Measurements from ENCODE around the gene RBPMS2. TPM values are rescaled to one million over a fixed set of nuclear protein-coding genes. Genes with fewer than 3 reads are reported as not detected.

The RBPMS2 gene
- total and polyA plus RNA-seq, 2 donors (not counting 3 experiments of a cell fraction or from before 2014, with no cell fraction given) = 2.3 to 7.8 TPM

- no peak for FAIRE-seq
- H3K4me1 ChIP-seq (ENCODE audit: control insufficient read depth, extremely low read depth, insufficient read depth, low read length) = peaks cover 6% of the 10 kb centered on the region
- CTCF ChIA-PET = interaction anchor here (1.0 kb wide), 1 partner anchor 36 kb away, joined by 3 read pairs; no protein-coding TSS in a partner anchor
- BruUV-seq (replicated peaks) = no TSS peak
- H3K36me3 ChIP-seq (ENCODE audit: control insufficient read depth in 2 of 2, extremely low read depth in 1 of 2, insufficient read depth in 2 of 2, low read length in 2 of 2) = no peaks in the 10 kb centered on the region
- peak; percentile 25 for DNase-seq (ENCODE audit: low read depth, low spot score)
- no peaks in the 10 kb centered on the region for H3K9me3 ChIP-seq (replicated peaks; ENCODE audit: control insufficient read depth, insufficient read depth, low read length)
- POLR2A ChIA-PET = no interaction called here
- H3K4me3 ChIP-seq (replicated peaks in 1 of 3; ENCODE audit: insufficient read depth in 1 of 3, low read depth in 1 of 3, low read length in 3 of 3) = peak overlapping the region; percentile 37 to 59 (median 39)
- peak overlapping the region; percentile 79 for H2AFZ ChIP-seq (ENCODE audit: low read depth, low read length)
- no peaks in the 10 kb centered on the region for H4K20me1 ChIP-seq (replicated peaks; ENCODE audit: control insufficient read depth, extremely low read depth, insufficient read depth, low read length)
- TF ChIP-seq EZH2 (IDR thresholded peaks at IDR 0.05; ENCODE audit: borderline replicate concordance, low read depth, low read length, severe bottlenecking) (peak; percentile 24), POLR2AphosphoS5 (IDR thresholded peaks at IDR 0.05; ENCODE audit: insufficient read depth, low read depth, low read length) (no peak)
- dilution Hi-C loops (cut with MboI; ENCODE audit: extremely low pct_ligation_motif_present, low sequenced_read_pairs) (no loop called here), intact Hi-C loops (cut with micrococcal nuclease) (no loop called here)
- no peak overlapping the region for H3K27ac ChIP-seq (ENCODE audit: insufficient read depth, low read depth, low read length)
- H3K27me3 ChIP-seq (ENCODE audit: control insufficient read depth in 2 of 2, insufficient read depth in 2 of 2, low read length in 2 of 2) = peaks cover 0 to 4% of the 10 kb centered on the region in 2 experiments
- peak overlapping the region; percentile 55 for H3K4me2 ChIP-seq (ENCODE audit: insufficient read depth, low read length)
- H3K79me2 ChIP-seq (ENCODE audit: control insufficient read depth, insufficient read depth, low read length) = no peaks in the 10 kb centered on the region
- no peak overlapping the region for H3K9ac ChIP-seq (replicated peaks; ENCODE audit: extremely low read depth, insufficient read depth, low read length)
- H3K9me1 ChIP-seq (replicated peaks; ENCODE audit: control insufficient read depth, extremely low read depth, insufficient read depth, low read length) = no peaks in the 10 kb centered on the region
Observed at GRCh38 chr15:64774629-64775493, 528 bp downstream of the RBPMS2 start.

- no peaks in the 10 kb centered on the region for H3K9me1 ChIP-seq (replicated peaks; ENCODE audit: control insufficient read depth, extremely low read depth, insufficient read depth, low read length)
- no TSS peak for BruUV-seq (replicated peaks)
- no peaks in the 10 kb centered on the region for H3K79me2 ChIP-seq (ENCODE audit: control insufficient read depth, insufficient read depth, low read length)
- H3K27ac ChIP-seq (ENCODE audit: insufficient read depth, low read depth, low read length) = no peak overlapping the region
- no peak overlapping the region for H3K4me2 ChIP-seq (ENCODE audit: insufficient read depth, low read length)
- POLR2A ChIA-PET = no interaction called here
- peaks cover 6% of the 10 kb centered on the region for H3K4me1 ChIP-seq (ENCODE audit: control insufficient read depth, extremely low read depth, insufficient read depth, low read length)
- peaks cover 0 to 2% of the 10 kb centered on the region in 2 experiments for H3K27me3 ChIP-seq (ENCODE audit: control insufficient read depth in 2 of 2, insufficient read depth in 2 of 2, low read length in 2 of 2)
- H3K4me3 ChIP-seq (replicated peaks in 1 of 3; ENCODE audit: insufficient read depth in 1 of 3, low read depth in 1 of 3, low read length in 3 of 3) = no peak overlapping the region
- H4K20me1 ChIP-seq (replicated peaks; ENCODE audit: control insufficient read depth, extremely low read depth, insufficient read depth, low read length) = no peaks in the 10 kb centered on the region
- CTCF ChIA-PET = interaction anchor here (1.0 kb wide), 1 partner anchor 36 kb away, joined by 3 read pairs; no protein-coding TSS in a partner anchor
- H3K9me3 ChIP-seq (replicated peaks; ENCODE audit: control insufficient read depth, insufficient read depth, low read length) = no peaks in the 10 kb centered on the region
- dilution Hi-C loops (cut with MboI; ENCODE audit: extremely low pct_ligation_motif_present, low sequenced_read_pairs) (no loop called here), intact Hi-C loops (cut with micrococcal nuclease) (no loop called here)
- H2AFZ ChIP-seq (ENCODE audit: low read depth, low read length) = peak overlapping the region; percentile 79
- H3K36me3 ChIP-seq (ENCODE audit: control insufficient read depth in 2 of 2, extremely low read depth in 1 of 2, insufficient read depth in 2 of 2, low read length in 2 of 2) = no peaks in the 10 kb centered on the region
- no peak for DNase-seq (ENCODE audit: low read depth, low spot score)
- no peak overlapping the region for H3K9ac ChIP-seq (replicated peaks; ENCODE audit: extremely low read depth, insufficient read depth, low read length)
- TF ChIP-seq MYC (IDR thresholded peaks at IDR 0.05; ENCODE audit: low read depth, low read length) (no peak), POLR2AphosphoS5 (IDR thresholded peaks at IDR 0.05; ENCODE audit: insufficient read depth, low read depth, low read length) (no peak), MAX (IDR thresholded peaks at IDR 0.05; ENCODE audit: insufficient read depth, insufficient read length) (no peak), POLR2A (IDR thresholded peaks at IDR 0.05; ENCODE audit: low read depth, low read length) (no peak), CTCF (IDR thresholded peaks at IDR 0.05; ENCODE audit: extremely low read depth in 1 of 2, insufficient read depth in 1 of 2, low read depth in 1 of 2, low read length in 2 of 2) (no peak), FOS (IDR thresholded peaks at IDR 0.05; ENCODE audit: borderline replicate concordance, insufficient read depth, low read length) (no peak), JUN (IDR thresholded peaks at IDR 0.05; ENCODE audit: borderline replicate concordance, insufficient read depth, insufficient read length, low read depth) (no peak)
- no peak for FAIRE-seq
Observed at GRCh38 chr15:64774037-64774628, 1.3 kb downstream of the RBPMS2 start.

Data from endothelial cell of umbilical vein (primary cell).